CD4-positive, alpha-beta T cell (primary cell): ENCODE data around the gene ENO1. TPM values are rescaled to one million over a fixed set of nuclear protein-coding genes. Genes with fewer than 3 reads are reported as not detected.

ENCODE experiments used
- ATAC-seq: fragments of 200-7000 bp; cut with Tn5 transposase; one replicate; pipeline ENCODE4 v1.10.0; 2022; ENCODE audit warnings: mild to moderate bottlenecking; ENCODE audit not compliant: poor library complexity
- CTCF ChIA-PET: fragments of 350-600 bp; sonication (Branson Sonifier 250); formaldehyde crosslinking; loops from one replicate; lab custom pipeline; 2021; ENCODE audit warnings: antibody characterized with exemption, inconsistent platforms; lab: Charles Lee
- POLR2A ChIA-PET: fragments of 350-600 bp; sonication (Branson Sonifier 250); formaldehyde crosslinking; loops from one replicate; lab custom pipeline; 2021; ENCODE audit warnings: antibody characterized with exemption, inconsistent platforms; lab: Charles Lee
- DNase-seq, 14 experiments: peaks; one replicate each; pipeline ENCODE4 v3.0.0-alpha.2; 2013 to 2020; ENCODE audit warnings: mixed read lengths in 2 of 14
- H3K27ac ChIP-seq, 2 donors: one replicate each; pipeline versions ENCODE4 v1.5.1 to v1.7.0; 2013; ENCODE audit warnings: low read length in 2 of 2, low read depth in 1 of 2, mild to moderate bottlenecking in 1 of 2
- H3K27me3 ChIP-seq, 2 experiments: 1 replicate in 1 of 2; 2 replicates in 1 of 2; pipeline versions ENCODE4 v1.6.1 to v1.7.0; 2013; ENCODE audit warnings: low read length in 2 of 2, control low read depth in 1 of 2, mild to moderate bottlenecking in 1 of 2, moderate library complexity in 1 of 2; ENCODE audit not compliant: insufficient read depth in 2 of 2, control insufficient read depth in 1 of 2
- H3K36me3 ChIP-seq: one replicate; pipeline ENCODE4 v1.6.1; 2013; ENCODE audit warnings: low read length, control low read depth; ENCODE audit not compliant: insufficient read depth
- H3K4me1 ChIP-seq: one replicate; pipeline ENCODE4 v1.6.1; 2013; ENCODE audit warnings: low read length, control low read depth; ENCODE audit not compliant: insufficient read depth
- H3K4me3 ChIP-seq: one replicate; pipeline ENCODE4 v1.5.1; 2013; ENCODE audit warnings: mild to moderate bottlenecking, low read length, moderate library complexity
- H3K9me3 ChIP-seq, 2 experiments: 1 replicate in 1 of 2; 2 replicates in 1 of 2; pipeline versions ENCODE4 v1.6.1 to v1.7.0; 2013; ENCODE audit warnings: low read length in 2 of 2, mild to moderate bottlenecking in 2 of 2, control low read depth in 1 of 2, moderate library complexity in 1 of 2; ENCODE audit not compliant: control insufficient read depth in 1 of 2, insufficient read depth in 1 of 2
- H3K27ac Mint-ChIP-seq: one replicate; pipeline ENCODE4 v1.8.0; 2020; ENCODE audit warnings: mixed read lengths
- H3K27me3 Mint-ChIP-seq: one replicate; pipeline ENCODE4 v1.8.0; 2021; ENCODE audit warnings: mixed read lengths
- H3K36me3 Mint-ChIP-seq: one replicate; pipeline ENCODE4 v1.8.0; 2021; ENCODE audit warnings: low read depth, mixed read lengths
- H3K4me1 Mint-ChIP-seq: one replicate; pipeline ENCODE4 v1.8.0; 2021; ENCODE audit warnings: low read depth, mixed read lengths
- H3K4me3 Mint-ChIP-seq: one replicate; pipeline ENCODE4 v1.8.0; 2020; ENCODE audit warnings: mild to moderate bottlenecking, mixed read lengths
- H3K9me3 Mint-ChIP-seq: one replicate; pipeline ENCODE4 v1.8.0; 2020; ENCODE audit warnings: mixed read lengths
- intact Hi-C, 2 experiments: fragments of 100-400 bp; cut with DNase I in 1 of 2; cut with micrococcal nuclease in 1 of 2; formaldehyde crosslinking; loops; one replicate each; pipeline versions ENCODE4 v1.15.1 to v1.9.0; 2023 to 2025; cut with DNase I, micrococcal nuclease
- total RNA-seq, 174 experiments: library from RNA in 2 of 174; stranded (reverse) in 2 of 174; gene quantifications; one replicate each; pipeline ENCODE4 v1.2.3 and lab custom pipeline; 2021 to 2026
- TF ChIP-seq, protein P1 (sequence below): fragments of 200-600 bp; IDR thresholded peaks from one replicate; pipeline ENCODE4 v1.8.0; 2022; ENCODE audit warnings: antibody characterized with exemption, mild to moderate bottlenecking

The ENO1 gene
- total RNA-seq, 2 experiments from 2014 or later, result 120 to 129 TPM

DNA sequence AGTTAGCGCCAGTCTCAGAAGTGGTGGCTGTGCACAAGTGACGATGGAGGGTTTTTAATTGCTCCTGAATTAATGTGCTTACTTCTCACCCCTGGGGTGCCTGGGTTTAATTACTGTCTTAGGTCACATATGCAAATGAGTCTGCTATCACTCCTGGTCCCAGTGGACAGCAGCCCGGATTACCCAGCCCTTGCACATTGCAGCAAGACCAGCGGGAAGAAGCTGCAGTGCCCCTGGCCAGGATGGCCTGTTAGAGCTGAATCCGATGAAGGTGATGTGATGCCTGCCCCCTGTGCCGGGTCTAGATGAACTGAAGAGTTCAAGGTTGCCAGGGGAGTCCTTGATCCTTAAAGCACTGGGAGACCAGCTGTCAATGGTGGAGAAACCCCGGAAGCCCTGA lies 24.2 kb downstream of the ENO1 start:
- ATAC-seq (no peak), DNase-seq (no peak)
- ChIA-PET POLR2A (no interaction called here), CTCF (interaction anchor here (0.7 kb wide), 1 partner anchor 133 kb away, joined by 3 read pairs; no protein-coding TSS in a partner anchor)
- Histone ChIP-seq H3K4me1 (peaks cover 12% of the 10 kb centered on the region), H3K27me3 (no peaks in the 10 kb centered on the region), H3K9me3 (no peaks in the 10 kb centered on the region), H3K27ac (no peak overlapping the region), H3K4me3 (no peak overlapping the region), H3K36me3 (peaks cover 29% of the 10 kb centered on the region)
- Mint-ChIP-seq H3K36me3 (peaks cover 22% of the 10 kb centered on the region), H3K4me3 (no peak overlapping the region), H3K27me3 (no peaks in the 10 kb centered on the region), H3K9me3 (no peaks in the 10 kb centered on the region), H3K4me1 (peaks cover 9% of the 10 kb centered on the region), H3K27ac (no peak overlapping the region)
- intact Hi-C loops, result no loop called here
- TF ChIP-seq, protein P1, sequence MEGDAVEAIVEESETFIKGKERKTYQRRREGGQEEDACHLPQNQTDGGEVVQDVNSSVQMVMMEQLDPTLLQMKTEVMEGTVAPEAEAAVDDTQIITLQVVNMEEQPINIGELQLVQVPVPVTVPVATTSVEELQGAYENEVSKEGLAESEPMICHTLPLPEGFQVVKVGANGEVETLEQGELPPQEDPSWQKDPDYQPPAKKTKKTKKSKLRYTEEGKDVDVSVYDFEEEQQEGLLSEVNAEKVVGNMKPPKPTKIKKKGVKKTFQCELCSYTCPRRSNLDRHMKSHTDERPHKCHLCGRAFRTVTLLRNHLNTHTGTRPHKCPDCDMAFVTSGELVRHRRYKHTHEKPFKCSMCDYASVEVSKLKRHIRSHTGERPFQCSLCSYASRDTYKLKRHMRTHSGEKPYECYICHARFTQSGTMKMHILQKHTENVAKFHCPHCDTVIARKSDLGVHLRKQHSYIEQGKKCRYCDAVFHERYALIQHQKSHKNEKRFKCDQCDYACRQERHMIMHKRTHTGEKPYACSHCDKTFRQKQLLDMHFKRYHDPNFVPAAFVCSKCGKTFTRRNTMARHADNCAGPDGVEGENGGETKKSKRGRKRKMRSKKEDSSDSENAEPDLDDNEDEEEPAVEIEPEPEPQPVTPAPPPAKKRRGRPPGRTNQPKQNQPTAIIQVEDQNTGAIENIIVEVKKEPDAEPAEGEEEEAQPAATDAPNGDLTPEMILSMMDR, result no peak

DNA sequence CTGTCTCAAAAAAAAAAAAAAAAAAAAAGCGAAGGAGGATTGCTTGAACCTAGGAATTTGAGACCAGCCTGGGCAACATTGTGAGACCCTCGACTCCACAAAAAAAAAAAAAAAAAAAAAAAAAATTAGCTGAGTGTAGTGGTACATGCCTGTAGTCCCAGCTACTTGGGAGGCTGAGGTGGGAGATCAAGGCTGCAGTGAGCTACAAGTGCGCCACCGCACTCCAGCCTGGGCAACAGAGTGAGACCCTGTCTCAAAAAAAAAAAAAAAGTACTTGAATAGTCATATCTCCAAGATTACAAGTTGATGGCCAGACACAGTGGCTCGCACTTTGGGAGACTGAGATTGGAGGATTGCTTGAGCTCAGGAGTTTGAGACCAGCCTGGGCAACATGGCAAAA lies 27.4 kb downstream of the ENO1 start:
- POLR2A ChIA-PET, result no interaction called here
- no peak overlapping the region for H3K4me3 ChIP-seq
- no peaks in the 10 kb centered on the region for H3K27me3 Mint-ChIP-seq
- no peaks in the 10 kb centered on the region for H3K9me3 ChIP-seq
- TF ChIP-seq, protein P1, result no peak
- H3K9me3 Mint-ChIP-seq, result no peaks in the 10 kb centered on the region
- no peak overlapping the region for H3K4me3 Mint-ChIP-seq
- H3K27me3 ChIP-seq, result no peaks in the 10 kb centered on the region
- H3K4me1 ChIP-seq, result peaks cover 7% of the 10 kb centered on the region
- H3K27ac Mint-ChIP-seq, result no peak overlapping the region
- DNase-seq, result no peak
- no peaks in the 10 kb centered on the region for H3K36me3 Mint-ChIP-seq
- peaks cover 3% of the 10 kb centered on the region for H3K36me3 ChIP-seq
- peaks cover 8% of the 10 kb centered on the region for H3K4me1 Mint-ChIP-seq
- H3K27ac ChIP-seq, result no peak overlapping the region
- ATAC-seq, result no peak
- CTCF ChIA-PET, result interaction anchor here (0.7 to 1.9 kb wide), 3 partner anchors 11 to 290 kb away, joined by 3 to 5 read pairs (median 4); no protein-coding TSS in a partner anchor
- intact Hi-C loops, result no loop called here

DNA sequence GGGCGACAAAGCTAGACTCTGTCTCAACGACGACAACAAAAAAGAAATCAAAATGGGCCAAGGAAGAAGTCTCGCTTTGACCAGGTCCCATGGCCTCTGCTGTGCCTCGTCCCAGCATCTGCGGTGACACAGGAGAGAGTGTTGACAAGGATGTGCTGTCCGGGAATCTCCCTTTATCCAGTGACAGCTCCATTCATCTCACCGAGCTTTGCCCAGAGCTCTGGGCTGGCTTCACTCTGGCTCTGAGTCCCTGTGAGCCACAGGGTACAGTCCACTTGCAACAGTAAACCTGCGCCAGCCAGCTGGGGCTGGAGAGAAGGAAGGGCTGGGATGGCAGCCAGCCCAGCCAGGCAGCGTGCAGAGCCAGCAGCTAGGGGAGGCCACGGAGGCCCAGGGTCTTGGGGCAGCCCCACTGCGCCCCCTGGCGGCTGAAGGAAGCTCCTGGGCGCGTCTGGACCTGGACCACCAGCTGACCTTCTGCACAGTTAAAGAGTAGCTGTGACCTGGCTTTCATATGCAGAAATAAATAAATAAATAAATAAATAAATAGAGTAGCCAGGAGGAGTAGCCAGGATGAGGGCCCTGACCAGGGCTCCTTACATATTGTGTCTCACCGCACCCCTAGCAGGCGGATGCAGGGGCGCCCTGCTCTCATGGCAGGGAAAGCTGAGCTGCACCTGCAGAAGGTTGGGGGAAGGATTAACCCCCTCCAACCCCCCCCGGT lies 29.7 kb downstream of the ENO1 start:
- TF ChIP-seq, protein P1, result peak; percentile 91
- no peak overlapping the region for H3K27ac Mint-ChIP-seq

More for the DNA sequence above, 29.7 kb downstream of the ENO1 start:
- ATAC-seq (peak; percentile 94), DNase-seq (peak; percentile 60 to 86 (median 70))
- intact Hi-C loops, result loop anchor here (1.0 to 5.0 kb wide), 3 partner anchors 122 to 288 kb away; no protein-coding TSS in a partner anchor
- ChIA-PET CTCF (interaction anchor here (0.5 to 2.7 kb wide), 35 partner anchors 9 to 835 kb away, joined by 3 to 31 read pairs (median 4); partner anchors contain the start of gene RERE), POLR2A (interaction anchor here (0.6 to 2.4 kb wide), 5 partner anchors 9 to 148 kb away, joined by 3 to 10 read pairs (median 4); partner anchors contain the start of gene RERE)
- Mint-ChIP-seq H3K36me3 (no peaks in the 10 kb centered on the region), H3K4me1 (peaks cover 8% of the 10 kb centered on the region), H3K27me3 (no peaks in the 10 kb centered on the region), H3K9me3 (no peaks in the 10 kb centered on the region), H3K4me3 (no peak overlapping the region)
- H3K36me3 ChIP-seq, result no peaks in the 10 kb centered on the region
- H3K27me3 ChIP-seq, result no peaks in the 10 kb centered on the region
- H3K27ac ChIP-seq, result no peak overlapping the region
- no peak overlapping the region for H3K4me3 ChIP-seq
- H3K4me1 ChIP-seq, result peaks cover 7% of the 10 kb centered on the region
- H3K9me3 ChIP-seq, result no peaks in the 10 kb centered on the region
